Activated T-helper 1 cell treated with anti-CD3 and anti-CD28 coated beads, Interleukin-12 subunit alpha, Interleukin-12 subunit beta, Interleukin-2, Interleukin-4 antibody, amounts not matched to agents 30 ng/mL and 10 ng/mL and 1 ng/mL, durations not matched to agents 14 hours and 24 hours and 36 hours (primary cell): ENCODE results near the gene TEX12. TPM values are rescaled to one million over a fixed set of nuclear protein-coding genes. Genes with fewer than 3 reads are reported as not detected.
"Not testable (repeated sequence)": the region's sequence is repeated elsewhere in the genome, so short reads cannot be mapped to it uniquely, and the experiment has no call there.

ENCODE experiments used
- DNase-seq: peaks from one replicate; pipeline ENCODE4 v3.0.0; 2021; ENCODE audit warnings: low spot score
- H3K27ac Mint-ChIP-seq: one replicate; pipeline ENCODE4 v1.8.0; 2021; ENCODE audit warnings: mild to moderate bottlenecking, mixed read lengths
- H3K27me3 Mint-ChIP-seq: one replicate; pipeline ENCODE4 v1.8.0; 2022; ENCODE audit warnings: mild to moderate bottlenecking, moderate library complexity, mixed read lengths; ENCODE audit not compliant: insufficient read depth
- H3K36me3 Mint-ChIP-seq: one replicate; pipeline ENCODE4 v1.8.0; 2021; ENCODE audit warnings: low read depth, mixed read lengths
- H3K4me1 Mint-ChIP-seq: one replicate; pipeline ENCODE4 v1.8.0; 2021; ENCODE audit warnings: low read depth, mixed read lengths
- H3K4me3 Mint-ChIP-seq: one replicate; pipeline ENCODE4 v1.8.0; 2021; ENCODE audit warnings: mild to moderate bottlenecking, moderate library complexity, mixed read lengths
- H3K9me3 Mint-ChIP-seq: one replicate; pipeline ENCODE4 v1.8.0; 2021; ENCODE audit warnings: mixed read lengths
- intact Hi-C: fragments of 100-400 bp; cut with micrococcal nuclease; formaldehyde crosslinking; loops from one replicate; pipeline ENCODE4 v1.15.1; 2024
- total RNA-seq: library from RNA; stranded (reverse); gene quantifications from 2 replicates; pipeline ENCODE4 v1.2.3, GENCODE V29; 2022

TEX12 gene
- total RNA-seq, 1 donor from 2014 or later: not detected

GRCh38 chr11:112199101-112199500 lies 31.9 kb downstream of the TEX12 start:
- H3K27me3 Mint-ChIP-seq: peaks cover 17% of the 10 kb centered on the region
- H3K36me3 Mint-ChIP-seq, H3K4me3 Mint-ChIP-seq: not testable (repeated sequence)

DNA sequence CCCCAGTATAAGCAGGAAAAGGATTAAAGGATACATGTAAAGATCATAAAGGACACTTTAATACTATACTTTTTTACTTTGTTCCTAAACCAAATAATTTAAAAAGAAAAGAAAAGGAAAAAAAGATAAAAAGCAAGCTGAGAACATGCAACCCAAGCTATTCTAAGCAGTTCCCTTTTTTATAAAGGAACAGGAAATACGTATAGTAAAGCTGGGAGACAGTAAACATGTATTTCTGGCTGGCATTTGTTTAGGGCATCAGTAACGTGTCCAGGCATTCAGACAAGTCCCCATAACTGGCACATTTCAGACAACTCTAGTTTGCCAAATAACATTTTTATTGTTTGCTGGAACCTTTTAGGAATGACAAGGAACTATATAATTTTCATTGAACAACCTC lies 33.1 kb downstream of the TEX12 start:
- H3K4me1 Mint-ChIP-seq: no peaks in the 10 kb centered on the region
- intact Hi-C loops: no loop called here
- no peak overlapping the region for H3K4me3 Mint-ChIP-seq
- H3K27me3 Mint-ChIP-seq: peaks cover 17% of the 10 kb centered on the region
- no peaks in the 10 kb centered on the region for H3K9me3 Mint-ChIP-seq
- H3K36me3 Mint-ChIP-seq: no peaks in the 10 kb centered on the region
- DNase-seq: no peak
- H3K27ac Mint-ChIP-seq: no peak overlapping the region

More at GRCh38 chr11:112199101-112199500, 31.9 kb downstream of the TEX12 start:
- H3K27ac Mint-ChIP-seq, H3K4me1 Mint-ChIP-seq, intact Hi-C loops, H3K9me3 Mint-ChIP-seq, DNase-seq: not testable (repeated sequence)

- Mint-ChIP-seq H3K9me3 (no peaks in the 10 kb centered on the region), H3K36me3 (no peaks in the 10 kb centered on the region), H3K4me1 (peaks cover 3% of the 10 kb centered on the region), H3K27me3 (peaks cover 11% of the 10 kb centered on the region), H3K27ac (no peak overlapping the region), H3K4me3 (no peak overlapping the region)
- no peak for DNase-seq
- intact Hi-C loops: no loop called here
Observed at GRCh38 chr11:112206071-112206470, 38.9 kb downstream of the TEX12 start.

- intact Hi-C loops: no loop called here
- DNase-seq: no peak
- Mint-ChIP-seq H3K9me3 (no peaks in the 10 kb centered on the region), H3K4me1 (peaks cover 8% of the 10 kb centered on the region), H3K36me3 (no peaks in the 10 kb centered on the region), H3K27me3 (peaks cover 12% of the 10 kb centered on the region), H3K27ac (no peak overlapping the region), H3K4me3 (no peak overlapping the region)
Observed at GRCh38 chr11:112210890-112211289, 43.7 kb downstream of the TEX12 start.

DNA sequence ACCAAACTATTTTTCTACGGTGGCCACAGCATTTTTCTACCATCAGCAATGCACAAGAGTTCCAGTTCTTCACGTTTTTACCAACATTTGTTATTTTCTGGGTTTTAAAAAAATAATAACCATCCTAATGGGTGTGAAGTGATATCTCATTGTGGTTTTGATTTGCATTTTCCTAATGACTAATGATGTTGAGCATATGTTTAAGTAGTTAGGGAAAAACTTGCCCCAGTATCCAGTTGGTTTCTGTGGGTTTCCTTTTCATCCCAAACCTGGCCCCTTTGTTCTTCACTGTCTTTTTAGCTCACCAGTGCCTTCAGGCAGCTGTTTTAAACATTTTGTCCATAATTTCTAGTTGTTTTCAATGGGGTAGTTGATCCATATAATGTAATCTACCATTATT lies 44.4 kb downstream of the TEX12 start:
- Mint-ChIP-seq H3K27me3 (peaks cover 12% of the 10 kb centered on the region), H3K4me1 (peaks cover 8% of the 10 kb centered on the region), H3K36me3 (no peaks in the 10 kb centered on the region), H3K4me3 (no peak overlapping the region), H3K9me3 (no peaks in the 10 kb centered on the region), H3K27ac (no peak overlapping the region)
- DNase-seq: no peak
- intact Hi-C loops: no loop called here

- intact Hi-C loops: no loop called here
- DNase-seq: no peak
- H3K4me1 Mint-ChIP-seq: peaks cover 8% of the 10 kb centered on the region
- no peaks in the 10 kb centered on the region for H3K36me3 Mint-ChIP-seq
- no peaks in the 10 kb centered on the region for H3K9me3 Mint-ChIP-seq
- H3K27me3 Mint-ChIP-seq: peaks cover 14% of the 10 kb centered on the region
- H3K4me3 Mint-ChIP-seq: no peak overlapping the region
- H3K27ac Mint-ChIP-seq: no peak overlapping the region
Observed at GRCh38 chr11:112212290-112212689, 45.1 kb downstream of the TEX12 start.

- Mint-ChIP-seq H3K4me1 (peaks cover 8% of the 10 kb centered on the region), H3K27ac (no peak overlapping the region)
Observed at GRCh38 chr11:112212710-112213109, 45.5 kb downstream of the TEX12 start.

GRCh38 chr11:112213753-112214152 lies 46.6 kb downstream of the TEX12 start:
- intact Hi-C loops: no loop called here

More at GRCh38 chr11:112212710-112213109, 45.5 kb downstream of the TEX12 start:
- Mint-ChIP-seq H3K27me3 (peaks cover 14% of the 10 kb centered on the region), H3K9me3 (no peaks in the 10 kb centered on the region), H3K36me3 (no peaks in the 10 kb centered on the region), H3K4me3 (no peak overlapping the region)
- DNase-seq: no peak
- intact Hi-C loops: no loop called here

DNA sequence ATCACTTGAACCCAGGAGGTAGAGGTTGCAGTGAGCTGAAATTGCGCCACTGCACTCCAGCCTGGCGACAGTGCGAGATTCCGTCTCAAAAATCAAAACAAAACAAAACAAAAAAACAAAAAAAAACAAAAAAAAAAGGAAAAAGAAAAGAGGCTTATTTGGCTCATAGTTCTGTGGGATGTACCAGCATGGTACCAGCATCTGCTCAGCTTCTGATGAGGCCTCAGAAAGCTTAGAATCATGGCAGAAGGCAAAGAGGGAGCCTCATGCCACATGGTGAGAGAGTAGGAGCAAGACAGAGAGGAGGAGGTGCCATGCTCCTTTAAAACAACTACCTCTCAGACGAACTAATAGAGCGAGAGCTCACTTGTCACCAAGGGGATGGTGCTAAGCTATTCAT lies 48.4 kb downstream of the TEX12 start:
- no peak for DNase-seq
- H3K36me3 Mint-ChIP-seq: no peaks in the 10 kb centered on the region
- H3K4me1 Mint-ChIP-seq: peaks cover 14% of the 10 kb centered on the region
- H3K27me3 Mint-ChIP-seq: peaks cover 4% of the 10 kb centered on the region
- intact Hi-C loops: loop anchor here (5.0 kb wide), 1 partner anchor 897 kb away; no protein-coding TSS in a partner anchor
- no peak overlapping the region for H3K4me3 Mint-ChIP-seq
- H3K9me3 Mint-ChIP-seq: no peaks in the 10 kb centered on the region
- H3K27ac Mint-ChIP-seq: no peak overlapping the region

More at GRCh38 chr11:112213753-112214152, 46.6 kb downstream of the TEX12 start:
- H3K27me3 Mint-ChIP-seq: peaks cover 13% of the 10 kb centered on the region
- DNase-seq: no peak
- no peak overlapping the region for H3K4me3 Mint-ChIP-seq
- H3K36me3 Mint-ChIP-seq: no peaks in the 10 kb centered on the region
- H3K27ac Mint-ChIP-seq: no peak overlapping the region
- peaks cover 8% of the 10 kb centered on the region for H3K4me1 Mint-ChIP-seq
- H3K9me3 Mint-ChIP-seq: no peaks in the 10 kb centered on the region

GRCh38 chr11:112216561-112217105 lies 49.5 kb downstream of the TEX12 start:
- peaks cover 4% of the 10 kb centered on the region for H3K27me3 Mint-ChIP-seq
- H3K4me3 Mint-ChIP-seq: no peak overlapping the region
- intact Hi-C loops: loop anchor here (5.0 kb wide), 1 partner anchor 896 kb away; no protein-coding TSS in a partner anchor

GRCh38 chr11:112219476-112220232 lies 52.5 kb downstream of the TEX12 start:
- intact Hi-C loops: loop anchor here (1.0 to 5.0 kb wide), 7 partner anchors 9 to 1313 kb away; no protein-coding TSS in a partner anchor
- no peak overlapping the region for H3K27ac Mint-ChIP-seq
- peak; percentile 33 for DNase-seq
- no peaks in the 10 kb centered on the region for H3K9me3 Mint-ChIP-seq
- H3K4me1 Mint-ChIP-seq: peaks cover 6% of the 10 kb centered on the region
- H3K4me3 Mint-ChIP-seq: no peak overlapping the region
- H3K36me3 Mint-ChIP-seq: no peaks in the 10 kb centered on the region
- H3K27me3 Mint-ChIP-seq: peaks cover 4% of the 10 kb centered on the region

More at GRCh38 chr11:112216561-112217105, 49.5 kb downstream of the TEX12 start:
- Mint-ChIP-seq H3K27ac (no peak overlapping the region), H3K4me1 (peaks cover 6% of the 10 kb centered on the region), H3K36me3 (no peaks in the 10 kb centered on the region), H3K9me3 (no peaks in the 10 kb centered on the region)
- no peak for DNase-seq

GRCh38 chr11:112221274-112221835 lies 54.2 kb downstream of the TEX12 start:
- H3K4me1 Mint-ChIP-seq: peaks cover 11% of the 10 kb centered on the region
- no peaks in the 10 kb centered on the region for H3K36me3 Mint-ChIP-seq
- H3K9me3 Mint-ChIP-seq: no peaks in the 10 kb centered on the region
- peaks cover 4% of the 10 kb centered on the region for H3K27me3 Mint-ChIP-seq
- H3K4me3 Mint-ChIP-seq: no peak overlapping the region
- DNase-seq: no peak
- intact Hi-C loops: no loop called here
- H3K27ac Mint-ChIP-seq: no peak overlapping the region
